A549 (cell line): Measurements from ENCODE around the gene RMND5A.

Experiments used
- POLR2A ChIP-seq: IDR thresholded peaks from 2 replicates; pipeline ENCODE4 v1.6.1; 2012; ENCODE audit warnings: mild to moderate bottlenecking, low read length
- RARB ChIP-seq: fragments of 250-450 bp; sonication (Bioruptor Pico); IDR thresholded peaks from 2 replicates; pipeline ENCODE4 v1.8.0; 2021; ENCODE audit warnings: mild to moderate bottlenecking, moderate library complexity
- TF ChIP-seq, protein P1 (sequence below): IDR thresholded peaks from 2 replicates; pipeline ENCODE4 v1.6.1; 2012
- TF ChIP-seq, protein P2 (sequence below): fragments of >200 bp; sonication (Bioruptor Twin); formaldehyde crosslinking; IDR thresholded peaks from 3 replicates; pipeline ENCODE4 v1.5.1; 2016

DNA sequence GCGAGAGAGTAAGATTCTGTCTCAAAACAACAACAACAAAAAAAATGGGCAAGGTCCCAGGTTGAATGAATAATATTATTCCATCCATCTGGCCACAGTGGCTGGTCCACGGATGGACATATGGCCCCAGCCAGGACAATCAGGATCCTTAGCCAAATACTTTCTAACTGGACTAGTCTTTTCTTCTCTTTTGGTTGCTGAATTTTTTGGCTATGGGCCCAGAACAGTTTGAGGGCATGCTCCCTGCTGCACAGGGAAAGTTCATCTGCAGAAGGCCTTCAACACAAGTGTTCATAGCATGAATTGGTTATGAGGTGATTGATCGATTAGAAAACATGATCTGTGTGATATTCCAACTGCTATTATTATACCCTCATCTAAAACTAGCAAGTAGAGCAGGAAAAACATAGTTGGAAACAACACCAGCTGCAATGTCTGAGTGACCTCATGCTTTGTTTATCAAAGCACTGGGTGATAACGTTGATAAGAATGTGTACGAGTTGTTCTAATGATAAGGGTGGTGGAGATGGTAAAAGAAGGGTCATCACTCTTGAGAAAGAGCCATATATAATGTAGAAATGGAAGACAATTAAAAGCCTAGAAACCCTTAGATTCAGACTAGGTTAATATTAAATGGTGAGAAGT lies 48.6 kb upstream of the RMND5A start:
- TF ChIP-seq, protein P1, sequence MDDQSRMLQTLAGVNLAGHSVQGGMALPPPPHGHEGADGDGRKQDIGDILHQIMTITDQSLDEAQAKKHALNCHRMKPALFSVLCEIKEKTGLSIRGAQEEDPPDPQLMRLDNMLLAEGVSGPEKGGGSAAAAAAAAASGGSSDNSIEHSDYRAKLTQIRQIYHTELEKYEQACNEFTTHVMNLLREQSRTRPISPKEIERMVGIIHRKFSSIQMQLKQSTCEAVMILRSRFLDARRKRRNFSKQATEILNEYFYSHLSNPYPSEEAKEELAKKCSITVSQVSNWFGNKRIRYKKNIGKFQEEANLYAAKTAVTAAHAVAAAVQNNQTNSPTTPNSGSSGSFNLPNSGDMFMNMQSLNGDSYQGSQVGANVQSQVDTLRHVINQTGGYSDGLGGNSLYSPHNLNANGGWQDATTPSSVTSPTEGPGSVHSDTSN = no peak
- TF ChIP-seq, protein P2, sequence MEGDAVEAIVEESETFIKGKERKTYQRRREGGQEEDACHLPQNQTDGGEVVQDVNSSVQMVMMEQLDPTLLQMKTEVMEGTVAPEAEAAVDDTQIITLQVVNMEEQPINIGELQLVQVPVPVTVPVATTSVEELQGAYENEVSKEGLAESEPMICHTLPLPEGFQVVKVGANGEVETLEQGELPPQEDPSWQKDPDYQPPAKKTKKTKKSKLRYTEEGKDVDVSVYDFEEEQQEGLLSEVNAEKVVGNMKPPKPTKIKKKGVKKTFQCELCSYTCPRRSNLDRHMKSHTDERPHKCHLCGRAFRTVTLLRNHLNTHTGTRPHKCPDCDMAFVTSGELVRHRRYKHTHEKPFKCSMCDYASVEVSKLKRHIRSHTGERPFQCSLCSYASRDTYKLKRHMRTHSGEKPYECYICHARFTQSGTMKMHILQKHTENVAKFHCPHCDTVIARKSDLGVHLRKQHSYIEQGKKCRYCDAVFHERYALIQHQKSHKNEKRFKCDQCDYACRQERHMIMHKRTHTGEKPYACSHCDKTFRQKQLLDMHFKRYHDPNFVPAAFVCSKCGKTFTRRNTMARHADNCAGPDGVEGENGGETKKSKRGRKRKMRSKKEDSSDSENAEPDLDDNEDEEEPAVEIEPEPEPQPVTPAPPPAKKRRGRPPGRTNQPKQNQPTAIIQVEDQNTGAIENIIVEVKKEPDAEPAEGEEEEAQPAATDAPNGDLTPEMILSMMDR = no peak
- TF ChIP-seq RARB (CRISPR knock-in tag) (no peak), POLR2A (no peak)
